GM19452 (cell line): ENCODE data around the gene PPIE.
"Not testable (repeated sequence)": the region's sequence is repeated elsewhere in the genome, so short reads cannot be mapped to it uniquely, and the experiment has no call there.

ENCODE experiments used
- ATAC-seq: cut with Tn5 transposase; IDR thresholded peaks from one replicate; pipeline ENCODE4 v1.9.1; 2021; ENCODE audit not compliant: unreplicated experiment

PPIE gene

DNA sequence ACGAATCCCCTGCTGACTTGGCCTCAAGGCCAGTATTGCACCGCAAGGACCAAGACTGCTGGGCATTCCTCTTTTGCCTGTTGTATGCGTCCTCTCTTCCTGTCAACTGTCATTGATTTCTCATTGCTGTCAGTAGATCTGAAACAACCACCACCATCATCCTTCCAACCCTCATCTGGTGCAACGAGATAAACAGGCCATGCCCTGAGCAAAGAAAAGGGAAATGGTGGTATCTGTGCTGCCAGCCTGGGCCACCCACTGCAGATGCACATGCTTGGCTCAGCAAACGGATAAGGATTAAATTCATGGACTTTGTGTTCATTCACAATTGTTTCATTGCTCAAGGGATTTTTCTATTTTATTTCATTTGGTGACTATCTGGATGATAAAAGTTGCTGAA lies 18.8 kb downstream of the PPIE start:
- no peak for ATAC-seq

DNA sequence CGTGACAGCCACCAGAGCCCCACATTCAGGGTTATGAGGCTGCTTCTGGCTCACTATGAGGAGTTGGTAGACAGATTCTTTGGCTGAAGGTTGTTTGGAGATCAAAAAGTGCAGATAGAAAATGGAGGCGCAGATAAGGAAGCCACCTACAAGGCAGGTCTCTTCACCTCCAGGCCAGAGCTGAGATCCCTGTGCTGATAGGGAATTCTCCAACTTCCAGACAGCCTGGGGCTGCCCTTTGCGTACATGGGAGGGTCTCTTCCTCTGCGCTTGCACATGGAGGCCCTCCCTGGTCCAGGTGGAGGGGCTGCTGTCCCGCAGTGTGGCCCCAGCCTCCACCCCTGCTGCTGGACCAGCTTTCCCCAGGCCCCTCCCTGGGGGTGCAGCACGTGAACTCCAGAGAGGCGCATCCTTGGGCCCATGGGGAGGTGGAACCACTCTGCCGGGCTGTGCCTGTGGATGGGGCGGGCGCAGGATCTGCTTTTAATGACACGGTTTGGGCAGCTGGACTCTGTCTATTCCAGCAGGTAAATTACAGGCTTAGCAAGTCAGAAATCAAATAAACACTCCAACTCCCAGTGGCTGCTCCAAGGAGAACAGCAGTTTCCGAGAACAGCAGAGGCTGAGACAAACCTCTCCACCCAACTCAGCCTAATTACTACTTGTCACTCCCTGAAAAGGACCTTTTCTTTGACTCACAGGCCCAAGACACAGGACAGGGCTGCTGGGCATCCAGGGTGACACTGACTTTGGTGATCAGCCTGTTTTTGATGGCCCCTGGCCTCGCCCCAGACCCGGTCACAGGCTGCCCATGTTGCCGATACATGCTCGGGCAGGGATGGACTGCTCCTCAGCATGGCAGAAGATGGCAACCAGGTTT lies 20.1 kb downstream of the PPIE start:
- ATAC-seq, result no peak

GRCh38 chr1:39759436-39759726 lies 20.7 kb downstream of the PPIE start:
- no peak for ATAC-seq

GRCh38 chr1:39760074-39761008 lies 21.7 kb downstream of the PPIE start:
- ATAC-seq, result no peak

GRCh38 chr1:39761016-39761415 lies 22.3 kb downstream of the PPIE start:
- ATAC-seq, result no peak

GRCh38 chr1:39761557-39762260 lies 23.0 kb downstream of the PPIE start:
- no peak for ATAC-seq

GRCh38 chr1:39762550-39763540 lies 24.2 kb downstream of the PPIE start:
- no peak for ATAC-seq

DNA sequence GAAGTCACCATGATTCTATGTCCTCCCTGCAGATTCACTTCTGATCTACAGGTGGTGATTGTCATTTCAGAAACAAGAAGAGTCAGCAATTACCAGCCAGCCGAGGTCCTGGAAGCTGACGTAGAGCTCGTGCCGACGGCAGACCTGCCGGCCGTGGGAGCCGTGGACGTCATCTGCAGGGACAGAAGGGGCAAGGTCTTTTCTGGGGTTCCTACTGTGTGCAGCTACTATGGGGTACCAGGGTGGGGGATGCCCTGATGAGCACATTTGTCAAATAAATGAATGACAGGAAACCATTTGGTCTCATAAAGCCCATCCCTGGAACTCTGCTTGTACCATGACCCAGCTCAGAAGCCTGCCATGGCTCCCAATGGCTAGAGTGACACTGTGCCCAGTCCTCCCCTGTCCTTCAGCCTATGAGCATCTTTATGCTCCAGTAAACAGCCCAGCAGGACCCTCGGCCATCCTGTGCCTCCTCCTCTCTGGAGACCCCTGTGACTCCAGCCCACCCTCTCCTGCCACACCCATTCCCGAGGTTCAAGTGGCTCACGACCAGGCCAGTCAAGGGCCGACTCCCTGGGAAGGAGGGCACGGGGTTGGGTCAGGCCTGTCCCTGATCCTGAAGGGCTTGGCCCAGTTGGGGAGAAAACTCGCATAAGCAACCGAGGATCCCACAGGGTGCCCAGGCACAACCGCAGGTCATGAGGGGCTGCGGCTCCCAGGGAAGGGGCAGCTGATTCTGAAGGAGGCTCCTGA lies 25.1 kb downstream of the PPIE start:
- ATAC-seq, result not testable (repeated sequence)

GRCh38 chr1:39764512-39764911 lies 25.8 kb downstream of the PPIE start:
- not testable (repeated sequence) for ATAC-seq

GRCh38 chr1:39766466-39766865 lies 27.8 kb downstream of the PPIE start:
- ATAC-seq, result not testable (repeated sequence)

DNA sequence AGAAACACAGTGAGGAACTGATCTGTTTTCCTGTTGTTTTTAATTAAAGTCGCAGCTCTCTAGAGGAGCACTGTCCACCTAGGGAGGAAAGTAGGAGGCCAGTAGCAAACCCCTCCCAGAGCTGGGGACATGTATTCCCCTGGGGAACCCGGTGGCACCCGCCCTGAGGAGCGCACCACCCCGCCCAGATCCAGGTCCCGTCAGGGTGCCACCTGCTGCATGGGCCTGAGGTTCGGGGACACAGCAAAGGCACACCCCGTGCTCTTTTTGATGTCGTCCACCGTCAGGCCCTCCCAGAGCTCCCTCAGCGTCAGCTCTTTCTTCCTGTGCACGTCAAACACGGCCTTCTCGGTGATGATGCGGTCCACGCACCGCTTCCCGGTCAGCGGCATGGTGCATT lies 30.8 kb downstream of the PPIE start:
- ATAC-seq, result not testable (repeated sequence)

GRCh38 chr1:39770100-39771021 lies 31.7 kb downstream of the PPIE start:
- ATAC-seq, result not testable (repeated sequence)

DNA sequence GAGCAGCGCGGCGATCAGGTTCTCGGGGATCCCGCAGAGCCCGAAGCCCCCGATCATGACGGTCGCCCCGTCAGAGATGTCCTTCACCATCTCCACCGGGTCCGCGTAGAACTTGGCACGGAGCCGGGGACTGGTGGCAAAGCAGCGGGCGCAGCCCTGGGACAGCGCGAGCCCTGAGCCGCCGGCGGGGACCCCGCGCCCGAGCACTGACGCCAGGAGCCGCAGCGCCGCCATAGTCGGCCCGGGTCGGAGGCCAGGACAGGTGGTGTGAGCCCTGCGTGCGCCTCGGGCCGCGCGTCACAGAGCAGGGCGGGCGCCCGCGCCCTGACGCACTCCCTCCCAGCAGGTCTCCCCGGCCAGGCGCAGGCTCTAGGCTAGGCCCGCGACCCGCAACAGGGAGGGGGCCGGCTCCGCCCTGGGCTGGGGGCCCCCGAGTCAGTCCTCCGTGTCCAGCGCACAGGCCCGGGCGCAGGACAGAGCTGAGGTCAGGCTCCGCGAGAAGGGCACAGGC lies 32.4 kb downstream of the PPIE start, which contains the start of gene OXCT2:
OXCT2 (minus strand) TSS at position 327 of the 511 bp plus-strand sequence; CDS start at position 234, 93 bp downstream.
- peak; percentile 50 for ATAC-seq

GRCh38 chr1:39773369-39773979 lies 34.8 kb downstream of the PPIE start:
- ATAC-seq, result not testable (repeated sequence)

GRCh38 chr1:39775141-39775540 lies 36.5 kb downstream of the PPIE start:
- not testable (repeated sequence) for ATAC-seq

DNA sequence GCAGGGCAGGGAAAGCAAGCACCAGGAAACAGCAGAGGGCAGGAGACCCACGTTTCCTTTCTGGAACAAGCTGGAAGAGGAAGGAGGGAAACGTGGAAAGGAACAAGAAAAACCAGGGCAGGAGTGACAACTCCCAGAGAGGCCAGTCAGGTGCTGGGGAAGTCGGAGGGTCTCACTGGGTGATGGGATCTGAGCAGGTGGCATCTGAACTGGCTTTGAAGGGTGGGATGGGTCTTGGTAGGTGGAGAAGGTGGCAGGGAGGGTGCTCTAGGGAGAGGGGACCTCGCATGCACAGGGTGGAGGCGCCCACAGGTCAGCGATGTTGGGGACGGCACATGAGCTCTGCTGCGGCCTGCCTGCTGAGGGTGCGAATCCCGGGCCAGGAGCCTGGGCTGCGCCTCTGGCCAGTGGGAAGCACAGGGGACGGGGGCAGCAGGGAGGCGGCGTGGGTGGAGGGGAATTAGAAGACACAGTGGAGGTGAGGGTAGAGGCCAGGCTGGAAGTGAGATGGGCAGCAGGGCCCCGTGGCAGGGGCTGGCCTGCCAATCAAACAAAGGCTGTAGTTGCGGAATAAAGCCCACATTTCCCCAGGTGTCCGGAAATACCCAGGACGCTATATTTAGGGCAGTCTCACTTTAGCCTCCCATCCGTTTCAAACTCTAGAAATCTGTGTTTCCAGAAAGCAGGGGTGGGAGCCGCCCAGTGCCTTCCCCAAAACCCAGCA lies 37.2 kb downstream of the PPIE start:
- ATAC-seq, result not testable (repeated sequence)

GRCh38 chr1:39776400-39776713 lies 37.7 kb downstream of the PPIE start:
- ATAC-seq, result no peak
